Stimulated activated CD4-positive, alpha-beta T cell treated with anti-CD3 and anti-CD28 coated beads, TNF-alpha, amount 100 ng/mL, for 1 hour (primary cell): ENCODE measurements around the gene PPFIA1.
"Not testable (repeated sequence)": the region's sequence is repeated elsewhere in the genome, so short reads cannot be mapped to it uniquely, and the experiment has no call there.

Source experiments
- DNase-seq, 3 donors: peaks; one replicate each; pipeline ENCODE4 v3.0.0-alpha.2; 2020; ENCODE audit warnings: low read depth in 3 of 3, low spot score in 1 of 3

Gene PPFIA1

DNA sequence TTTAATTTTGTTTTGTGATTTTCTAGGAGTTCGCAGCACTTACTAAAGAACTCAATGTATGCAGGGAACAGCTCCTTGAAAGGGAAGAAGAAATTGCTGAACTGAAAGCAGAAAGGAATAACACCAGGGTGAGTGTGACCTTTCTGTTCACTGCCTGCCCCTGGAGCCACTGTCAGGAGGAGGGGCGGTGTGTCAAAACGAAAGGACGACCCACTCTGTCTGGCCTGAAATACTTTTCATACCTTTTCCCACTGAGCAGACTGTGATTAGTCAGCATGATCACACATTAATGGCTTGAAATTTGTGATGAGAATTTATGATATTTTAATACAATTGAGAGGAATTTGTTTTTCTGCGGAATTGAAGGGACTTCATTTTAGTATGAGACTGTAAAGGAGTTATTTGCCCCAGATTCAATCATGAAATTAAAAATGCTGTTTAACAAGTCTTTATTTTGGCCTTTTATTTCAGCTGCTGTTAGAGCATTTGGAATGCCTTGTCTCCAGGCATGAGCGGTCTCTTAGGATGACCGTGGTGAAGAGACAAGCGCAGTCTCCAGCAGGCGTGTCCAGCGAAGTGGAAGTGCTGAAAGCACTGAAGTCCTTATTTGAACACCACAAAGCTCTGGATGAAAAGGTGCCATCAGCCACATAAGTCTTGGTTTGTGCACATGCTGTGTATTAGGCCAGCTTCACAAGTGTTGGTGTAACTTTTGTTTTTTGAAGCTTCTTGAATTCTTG is 54.1 kb downstream of the PPFIA1 start:
- DNase-seq, result no peak

GRCh38 chr11:70325824-70326223 is 55.3 kb downstream of the PPFIA1 start:
- no peak for DNase-seq

DNA sequence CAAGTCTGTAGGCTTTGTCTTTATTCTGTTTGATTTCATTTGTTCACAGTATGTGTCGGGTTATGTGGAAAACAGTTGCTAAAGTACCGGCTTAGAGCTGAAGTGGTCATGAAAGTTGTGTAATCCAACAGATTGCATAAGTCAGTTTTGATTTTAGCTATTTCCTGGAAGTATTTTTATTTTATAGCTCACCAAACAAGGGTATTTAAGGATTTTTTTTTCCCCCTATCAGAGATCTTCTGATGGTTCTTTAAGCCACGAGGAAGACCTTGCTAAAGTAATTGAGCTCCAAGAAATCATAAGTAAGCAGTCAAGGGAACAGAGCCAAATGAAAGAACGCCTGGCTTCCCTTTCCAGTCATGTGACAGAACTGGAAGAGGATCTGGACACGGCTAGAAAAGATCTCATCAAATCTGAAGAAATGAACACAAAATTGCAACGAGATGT is 55.9 kb downstream of the PPFIA1 start:
- no peak for DNase-seq

DNA sequence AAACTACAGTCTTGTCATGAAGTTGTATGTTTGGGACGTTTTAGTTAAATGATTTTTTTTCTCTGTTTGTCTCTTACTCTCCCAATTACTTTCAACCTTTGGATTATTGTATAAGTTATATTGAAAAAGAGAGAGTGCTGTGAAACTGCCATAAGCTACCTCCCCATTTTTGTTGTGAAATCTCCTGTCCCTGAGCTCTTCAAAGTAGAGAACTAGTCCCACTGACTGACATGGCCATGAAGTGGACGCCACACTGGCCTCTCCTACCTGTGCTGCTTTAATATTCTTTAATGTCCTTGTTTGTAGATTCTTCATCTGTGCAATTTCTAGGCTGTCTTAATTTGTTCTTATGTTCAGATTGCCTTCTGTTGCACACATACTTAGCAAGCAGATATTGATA is 56.3 kb downstream of the PPFIA1 start:
- DNase-seq, result no peak

GRCh38 chr11:70327717-70328116 is 57.2 kb downstream of the PPFIA1 start:
- DNase-seq, result no peak

DNA sequence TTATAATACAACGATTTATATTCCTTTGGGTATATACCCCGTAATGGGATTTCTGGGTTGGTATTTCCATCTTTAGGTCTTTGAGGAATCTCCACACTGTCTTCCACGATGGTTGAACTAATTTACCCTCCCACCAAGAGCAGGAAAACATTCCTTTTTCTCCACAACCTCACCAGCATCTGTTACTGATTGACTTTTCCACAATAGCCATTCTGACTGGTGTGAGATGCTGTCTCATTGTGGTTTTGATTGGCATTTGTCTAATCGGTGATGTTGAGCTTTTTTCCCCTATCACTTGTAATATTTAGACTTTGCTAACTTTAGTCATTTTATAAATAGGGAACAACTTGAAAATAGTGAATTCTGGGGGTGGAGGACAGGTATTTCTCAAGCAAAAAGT is 58.1 kb downstream of the PPFIA1 start:
- DNase-seq, result no peak

DNA sequence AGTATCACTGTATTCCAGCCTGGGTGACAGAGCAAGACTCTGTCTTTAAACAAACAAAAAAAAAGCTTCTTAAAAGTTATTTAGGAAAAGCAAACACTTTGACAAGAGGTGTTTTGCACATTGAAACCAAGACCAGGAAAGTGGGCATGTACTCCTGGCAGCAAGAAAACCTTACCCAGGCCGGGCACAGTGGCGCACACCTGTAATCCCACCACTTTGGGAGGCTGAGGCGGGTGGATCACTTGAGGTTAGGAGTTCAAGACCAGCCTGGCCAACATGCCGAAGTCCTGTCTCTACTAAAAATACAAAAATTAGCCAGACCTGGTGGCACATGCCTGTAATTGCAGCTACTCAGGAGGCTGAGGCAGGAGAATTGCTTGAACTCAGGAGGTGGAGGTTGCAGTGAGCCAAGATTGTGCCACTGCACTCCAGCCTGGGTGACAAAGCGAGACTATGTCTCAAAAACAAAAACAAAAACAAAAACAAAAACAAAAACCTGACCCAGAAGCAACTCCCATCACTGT is 60.9 kb downstream of the PPFIA1 start:
- not testable (repeated sequence) for DNase-seq

GRCh38 chr11:70331901-70332300 is 61.4 kb downstream of the PPFIA1 start:
- no peak for DNase-seq

DNA sequence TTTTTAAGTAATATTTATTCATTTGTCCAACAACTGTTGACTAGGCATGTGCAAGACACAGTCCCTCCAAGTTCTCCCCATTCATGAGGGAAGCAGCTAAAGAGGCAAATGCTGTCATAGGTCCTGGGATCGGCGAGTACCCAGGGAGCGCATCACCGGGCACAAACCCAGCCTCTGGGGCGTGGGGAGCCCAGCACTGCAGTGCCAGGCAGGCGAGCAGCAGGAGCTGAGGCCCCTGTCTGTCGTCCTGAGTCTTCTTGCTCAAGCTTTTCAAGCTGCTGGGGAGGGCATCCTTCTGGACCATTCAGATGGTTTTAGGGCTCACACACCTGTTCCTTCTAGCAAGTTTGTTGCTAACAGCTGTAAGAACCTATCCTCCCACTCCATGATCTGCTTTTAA is 62.1 kb downstream of the PPFIA1 start:
- DNase-seq, result no peak

- no peak for DNase-seq
These were observed 62.8 kb downstream of the PPFIA1 start for GRCh38 chr11:70333261-70333660.

DNA sequence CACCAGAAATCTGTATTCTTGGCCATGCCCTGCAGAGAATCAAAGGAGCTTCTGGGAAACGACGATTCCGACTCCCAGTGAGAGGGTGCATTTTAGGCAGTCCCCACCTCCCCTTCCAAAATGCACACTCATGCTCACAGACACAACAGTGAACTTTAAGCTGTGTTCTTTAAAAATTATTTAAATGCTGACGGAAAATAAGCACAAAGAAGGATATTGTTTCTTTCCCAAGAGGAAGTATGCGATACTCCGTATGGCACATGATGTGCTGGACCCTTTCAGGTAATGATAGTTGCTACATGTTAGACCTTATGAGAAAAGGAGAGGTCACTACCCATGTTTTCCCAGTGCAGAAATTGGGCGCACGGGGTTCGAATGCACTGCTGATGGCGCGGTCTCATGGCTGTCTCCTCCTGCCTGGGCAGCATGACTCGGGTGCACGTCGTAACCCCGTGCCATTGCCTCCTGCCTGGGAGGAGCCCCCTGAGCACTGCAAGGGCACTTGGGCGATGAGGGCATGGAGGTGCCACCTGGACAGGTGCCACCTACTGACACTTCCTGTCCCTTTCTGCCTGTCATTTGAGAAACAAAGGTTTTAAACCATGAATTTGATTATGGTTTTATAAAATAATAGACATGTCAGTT is 64.0 kb downstream of the PPFIA1 start:
- no peak for DNase-seq

DNA sequence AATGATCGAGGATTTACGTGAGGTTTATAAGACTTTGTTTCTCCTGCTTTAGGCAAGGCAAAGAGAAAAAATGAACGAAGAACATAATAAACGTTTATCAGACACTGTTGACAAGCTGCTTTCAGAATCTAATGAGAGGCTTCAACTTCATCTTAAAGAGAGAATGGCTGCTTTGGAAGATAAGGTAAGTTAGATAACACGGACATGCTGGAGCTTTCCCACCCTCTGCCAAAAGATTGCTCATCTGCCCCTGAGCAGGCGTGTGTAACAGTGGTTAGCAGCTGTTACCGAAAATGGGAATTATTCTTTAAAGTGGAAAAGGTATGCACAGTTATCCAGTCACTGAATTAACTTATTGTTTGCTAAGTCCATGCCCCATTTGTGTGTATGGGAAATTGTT is 65.0 kb downstream of the PPFIA1 start:
- DNase-seq, result no peak

- DNase-seq, result no peak
These were observed 68.1 kb downstream of the PPFIA1 start for GRCh38 chr11:70338594-70338993.

- no peak for DNase-seq
These were observed 68.6 kb downstream of the PPFIA1 start for GRCh38 chr11:70339066-70339465.

- DNase-seq, result no peak
These were observed 71.5 kb downstream of the PPFIA1 start for GRCh38 chr11:70341881-70342429.

GRCh38 chr11:70343636-70344035 is 73.1 kb downstream of the PPFIA1 start:
- DNase-seq, result no peak

DNA sequence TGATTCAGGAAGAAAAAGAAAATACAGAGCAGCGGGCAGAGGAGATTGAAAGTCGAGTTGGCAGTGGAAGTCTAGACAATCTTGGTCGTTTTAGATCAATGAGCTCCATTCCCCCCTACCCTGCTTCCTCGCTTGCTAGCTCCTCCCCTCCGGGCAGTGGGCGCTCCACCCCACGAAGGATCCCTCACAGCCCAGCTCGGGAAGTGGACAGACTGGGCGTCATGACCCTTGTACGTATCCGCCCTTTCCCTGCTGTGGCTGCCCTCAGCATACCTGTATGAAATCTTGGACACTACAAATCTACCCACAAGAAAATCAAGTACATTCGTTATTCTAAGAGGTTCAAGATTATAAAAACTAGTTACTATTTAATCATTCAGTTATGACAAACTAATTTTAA is 77.7 kb downstream of the PPFIA1 start:
- DNase-seq, result no peak

DNA sequence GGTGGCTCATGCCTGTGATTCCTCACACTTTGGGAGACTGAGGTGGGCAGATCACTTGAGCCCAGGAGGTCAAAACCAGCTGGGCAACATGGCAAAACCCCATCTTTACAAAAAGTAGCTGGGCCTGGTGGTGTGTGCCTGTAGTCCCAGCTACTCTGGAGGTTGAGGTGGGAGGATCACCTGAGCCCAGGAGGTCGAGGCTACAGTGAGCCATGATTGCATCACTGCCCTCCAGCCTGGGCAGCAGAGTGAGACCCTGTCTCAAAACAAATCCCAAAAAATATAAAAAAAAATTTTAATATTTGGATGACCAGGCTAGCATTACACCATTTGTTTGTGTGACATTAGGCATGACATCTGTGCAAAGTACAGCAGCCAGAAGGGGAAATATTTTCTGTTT is 78.1 kb downstream of the PPFIA1 start:
- DNase-seq, result no peak

DNA sequence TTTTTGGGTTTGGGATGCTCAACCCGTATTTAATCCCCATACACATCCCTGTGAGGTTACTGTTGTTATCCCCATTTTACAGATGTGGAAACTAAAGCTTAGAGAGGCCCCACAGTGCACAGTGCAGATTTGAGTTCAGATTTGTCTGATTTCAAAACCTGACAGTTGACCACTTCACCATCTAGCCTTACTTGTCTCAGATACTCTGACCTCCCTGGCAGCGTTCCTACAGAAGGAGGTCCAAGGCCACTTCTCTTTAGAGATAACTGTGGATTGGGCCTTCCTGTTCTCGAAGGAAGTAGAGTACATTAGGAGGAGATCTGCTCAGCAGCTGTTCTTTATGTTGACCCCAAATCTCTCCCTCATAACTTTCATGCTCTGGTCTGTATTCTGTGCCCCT is 81.2 kb downstream of the PPFIA1 start:
- no peak for DNase-seq

- DNase-seq, result no peak
These were observed 81.6 kb downstream of the PPFIA1 start for GRCh38 chr11:70352100-70352499.

DNA sequence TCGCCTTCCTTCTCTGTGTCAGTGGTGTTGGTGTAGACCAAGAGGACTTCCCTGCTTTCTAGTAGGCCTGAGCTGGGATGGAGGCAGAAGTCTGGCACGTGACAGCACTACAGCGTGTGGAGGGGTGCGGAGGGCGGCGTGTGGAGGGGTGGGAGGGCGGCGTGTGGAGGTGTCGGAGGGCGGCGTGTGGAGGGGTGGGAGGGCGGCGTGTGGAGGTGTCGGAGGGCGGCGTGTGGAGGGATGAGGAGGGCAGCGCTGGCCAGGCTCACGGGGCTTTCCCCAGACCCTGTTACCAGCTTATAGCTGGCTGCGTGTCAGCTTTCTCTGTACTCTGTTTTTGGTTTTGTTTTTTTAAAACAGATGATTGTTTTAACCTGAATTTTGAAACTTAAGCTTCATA is 82.1 kb downstream of the PPFIA1 start:
- no peak for DNase-seq

DNA sequence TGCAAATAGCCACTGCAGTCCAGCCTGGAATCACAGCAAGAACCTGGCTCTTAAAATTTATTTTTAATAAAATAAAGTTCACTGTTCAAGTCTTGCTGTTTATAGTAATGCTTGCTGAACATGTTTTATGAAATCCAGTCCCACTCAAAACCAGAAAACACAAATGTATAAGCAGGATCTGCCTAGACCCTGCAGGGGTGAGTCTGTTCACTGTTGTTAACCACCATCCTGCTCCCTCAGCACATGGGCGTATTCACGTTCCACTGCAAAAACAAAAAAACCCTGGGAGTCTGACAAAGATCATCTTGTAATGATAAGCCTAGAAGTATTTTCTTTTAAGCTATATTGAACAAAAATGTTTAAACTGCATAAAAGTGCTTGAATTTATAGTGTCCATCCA is 82.8 kb downstream of the PPFIA1 start:
- no peak for DNase-seq
